ENCODE results near the gene PTPN11.

DNA sequence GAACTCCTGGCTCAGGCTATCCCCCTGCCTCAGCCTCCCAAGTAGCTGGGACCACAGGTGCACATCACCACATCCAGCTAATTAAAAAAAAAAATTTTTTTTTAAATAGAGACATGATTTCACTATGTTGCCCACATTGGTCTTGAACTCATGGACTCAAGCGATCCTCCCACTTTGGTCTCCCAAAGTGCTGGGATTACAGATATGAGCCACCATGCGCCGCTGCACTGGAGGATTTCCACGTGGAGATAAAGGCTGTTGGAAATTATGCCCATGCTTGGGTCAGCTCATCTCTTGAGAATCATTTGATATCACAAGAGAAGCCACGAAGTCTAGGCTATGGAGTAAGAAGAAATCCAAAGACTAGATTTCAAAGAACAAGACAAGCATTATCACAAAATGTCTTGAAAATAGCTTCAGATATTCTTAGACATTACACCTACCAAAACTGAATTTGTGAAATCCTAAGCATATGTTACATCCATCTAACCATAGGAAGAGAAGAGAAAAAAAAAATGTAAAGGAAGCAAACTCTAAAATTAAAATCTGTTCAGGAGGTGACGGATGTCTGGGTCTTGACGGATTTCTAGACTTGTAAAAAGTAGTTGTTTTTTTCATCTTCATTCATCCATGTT lies 99.1 kb downstream of the PTPN11 start:
- TF ChIP-seq, protein P1, sequence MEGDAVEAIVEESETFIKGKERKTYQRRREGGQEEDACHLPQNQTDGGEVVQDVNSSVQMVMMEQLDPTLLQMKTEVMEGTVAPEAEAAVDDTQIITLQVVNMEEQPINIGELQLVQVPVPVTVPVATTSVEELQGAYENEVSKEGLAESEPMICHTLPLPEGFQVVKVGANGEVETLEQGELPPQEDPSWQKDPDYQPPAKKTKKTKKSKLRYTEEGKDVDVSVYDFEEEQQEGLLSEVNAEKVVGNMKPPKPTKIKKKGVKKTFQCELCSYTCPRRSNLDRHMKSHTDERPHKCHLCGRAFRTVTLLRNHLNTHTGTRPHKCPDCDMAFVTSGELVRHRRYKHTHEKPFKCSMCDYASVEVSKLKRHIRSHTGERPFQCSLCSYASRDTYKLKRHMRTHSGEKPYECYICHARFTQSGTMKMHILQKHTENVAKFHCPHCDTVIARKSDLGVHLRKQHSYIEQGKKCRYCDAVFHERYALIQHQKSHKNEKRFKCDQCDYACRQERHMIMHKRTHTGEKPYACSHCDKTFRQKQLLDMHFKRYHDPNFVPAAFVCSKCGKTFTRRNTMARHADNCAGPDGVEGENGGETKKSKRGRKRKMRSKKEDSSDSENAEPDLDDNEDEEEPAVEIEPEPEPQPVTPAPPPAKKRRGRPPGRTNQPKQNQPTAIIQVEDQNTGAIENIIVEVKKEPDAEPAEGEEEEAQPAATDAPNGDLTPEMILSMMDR (CRISPR knock-in tag; IDR thresholded peaks at IDR 0.05), result no peak
- TF ChIP-seq FOXJ3 (CRISPR knock-in tag; IDR thresholded peaks at IDR 0.05; ENCODE audit: borderline replicate concordance) (no peak), YY1 (IDR thresholded peaks at IDR 0.05; ENCODE audit: insufficient read depth, insufficient replicate concordance, low read depth, low read length) (no peak), CEBPB (IDR thresholded peaks at IDR 0.05; ENCODE audit: borderline replicate concordance, low read depth, low read length) (no peak), ZNF781 (CRISPR knock-in tag; IDR thresholded peaks at IDR 0.05; ENCODE audit: borderline replicate concordance, not compliant biosample characterization) (no peak)
- TF ChIP-seq, protein P2, sequence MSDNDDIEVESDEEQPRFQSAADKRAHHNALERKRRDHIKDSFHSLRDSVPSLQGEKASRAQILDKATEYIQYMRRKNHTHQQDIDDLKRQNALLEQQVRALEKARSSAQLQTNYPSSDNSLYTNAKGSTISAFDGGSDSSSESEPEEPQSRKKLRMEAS (IDR thresholded peaks at IDR 0.05), result no peak
